Natural killer cell (primary cell): ENCODE data around the gene RAB30. TPM values are rescaled to one million over a fixed set of nuclear protein-coding genes. Genes with fewer than 3 reads are reported as not detected.

ENCODE experiments used
- ATAC-seq, 3 donors: fragments of 150-1000 bp in 2 of 3; fragments of 200-7000 bp in 1 of 3; cut with Tn5 transposase; 1 replicate in 1 of 3; 2 replicates in 2 of 3; pipeline ENCODE4 v1.10.0; 2021; ENCODE audit warnings: mild to moderate bottlenecking in 2 of 3, moderate library complexity in 2 of 3
- DNase-seq, 2 donors: peaks; one replicate each; pipeline versions ENCODE4 v3.0.0 to v3.0.0-alpha.2; 2013 to 2021; ENCODE audit warnings: mixed read lengths in 1 of 2
- H3K27ac ChIP-seq: one replicate; pipeline ENCODE4 v1.5.1; 2013; ENCODE audit warnings: mild to moderate bottlenecking, low read length
- H3K27me3 ChIP-seq: one replicate; pipeline ENCODE4 v1.6.1; 2013; ENCODE audit warnings: low read length; ENCODE audit not compliant: control insufficient read depth, insufficient read depth
- H3K36me3 ChIP-seq: one replicate; pipeline ENCODE4 v1.6.1; 2013; ENCODE audit warnings: low read length; ENCODE audit not compliant: control insufficient read depth, insufficient read depth
- H3K4me1 ChIP-seq: one replicate; pipeline ENCODE4 v1.6.1; 2013; ENCODE audit warnings: low read length; ENCODE audit not compliant: control insufficient read depth, insufficient read depth
- H3K4me3 ChIP-seq: one replicate; pipeline ENCODE4 v1.5.1; 2013; ENCODE audit warnings: low read length
- H3K9me3 ChIP-seq: one replicate; pipeline ENCODE4 v1.6.1; 2013; ENCODE audit warnings: low read length; ENCODE audit not compliant: control insufficient read depth, insufficient read depth
- H3K27ac Mint-ChIP-seq, 2 donors: one replicate each; pipeline ENCODE4 v1.8.0; 2022; ENCODE audit warnings: mild to moderate bottlenecking in 2 of 2, mixed read lengths in 2 of 2, moderate library complexity in 1 of 2
- H3K27me3 Mint-ChIP-seq, 2 donors: one replicate each; pipeline ENCODE4 v1.8.0; 2022; ENCODE audit warnings: low read depth in 2 of 2, mixed read lengths in 2 of 2
- H3K36me3 Mint-ChIP-seq: one replicate; pipeline ENCODE4 v1.8.0; 2022; ENCODE audit warnings: mixed read lengths
- H3K4me1 Mint-ChIP-seq, 2 donors: one replicate each; pipeline ENCODE4 v1.8.0; 2022; ENCODE audit warnings: mixed read lengths in 2 of 2
- H3K4me3 Mint-ChIP-seq: one replicate; pipeline ENCODE4 v1.8.0; 2022; ENCODE audit warnings: mild to moderate bottlenecking, moderate library complexity, mixed read lengths
- H3K9me3 Mint-ChIP-seq, 2 donors: one replicate each; pipeline ENCODE4 v1.8.0; 2022; ENCODE audit warnings: mixed read lengths in 2 of 2
- WGBS: methylation state at CpG from one replicate; pipeline ENCODE4 v1.1.7; 2013; ENCODE audit warnings: missing lambda C conversion rate; ENCODE audit not compliant: insufficient coverage; 5-methylcytosine and 5-hydroxymethylcytosine counted together
- intact Hi-C: fragments of 100-400 bp; cut with micrococcal nuclease; formaldehyde crosslinking; loops from one replicate; pipeline ENCODE4 v1.14.2; 2022
- total RNA-seq, 4 donors: library from RNA; stranded (reverse); fragments of 120-200 nt in 1 of 4; gene quantifications; one replicate each; pipeline versions ENCODE4 v1.2.3 to v1.2.4, GENCODE V29; 2013 to 2022
- TF ChIP-seq, protein P1 (sequence below): fragments of 200-600 bp; IDR thresholded peaks from one replicate; pipeline ENCODE4 v1.8.0; 2022; ENCODE audit warnings: antibody characterized with exemption

The RAB30 gene
- total RNA-seq, 3 donors from 2014 or later (not counting 1 experiment from before 2014, with no cell fraction given), result 10.2 to 23.3 (median 20.5) TPM

DNA sequence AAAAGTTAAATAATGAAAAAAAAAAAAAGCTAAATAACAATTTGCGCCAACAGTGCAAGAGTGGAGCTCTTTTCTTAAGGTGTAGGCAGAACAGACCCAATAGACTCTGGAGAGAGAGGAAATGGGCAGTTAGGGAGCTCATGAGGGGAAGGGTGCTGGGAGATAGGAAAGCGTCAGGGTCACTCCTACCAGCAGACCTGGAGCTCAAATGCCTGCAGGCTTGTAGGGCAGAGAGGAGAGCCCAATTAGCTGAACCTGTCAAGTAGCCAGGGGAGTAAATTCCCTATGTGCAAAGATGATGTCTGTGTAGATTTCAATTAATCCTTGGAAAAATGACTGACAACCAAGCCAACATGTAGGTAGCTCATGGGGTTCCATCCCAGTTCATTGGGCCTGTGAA, 73.0 kb downstream of the RAB30 start:
- Mint-ChIP-seq H3K27me3 (no peaks in the 10 kb centered on the region), H3K36me3 (no peaks in the 10 kb centered on the region), H3K27ac (no peak overlapping the region), H3K9me3 (no peaks in the 10 kb centered on the region), H3K4me3 (no peak overlapping the region), H3K4me1 (peaks cover 11 to 16% of the 10 kb centered on the region in 2 donors)
- DNase-seq, result no peak
- no peaks in the 10 kb centered on the region for H3K27me3 ChIP-seq
- TF ChIP-seq, protein P1, sequence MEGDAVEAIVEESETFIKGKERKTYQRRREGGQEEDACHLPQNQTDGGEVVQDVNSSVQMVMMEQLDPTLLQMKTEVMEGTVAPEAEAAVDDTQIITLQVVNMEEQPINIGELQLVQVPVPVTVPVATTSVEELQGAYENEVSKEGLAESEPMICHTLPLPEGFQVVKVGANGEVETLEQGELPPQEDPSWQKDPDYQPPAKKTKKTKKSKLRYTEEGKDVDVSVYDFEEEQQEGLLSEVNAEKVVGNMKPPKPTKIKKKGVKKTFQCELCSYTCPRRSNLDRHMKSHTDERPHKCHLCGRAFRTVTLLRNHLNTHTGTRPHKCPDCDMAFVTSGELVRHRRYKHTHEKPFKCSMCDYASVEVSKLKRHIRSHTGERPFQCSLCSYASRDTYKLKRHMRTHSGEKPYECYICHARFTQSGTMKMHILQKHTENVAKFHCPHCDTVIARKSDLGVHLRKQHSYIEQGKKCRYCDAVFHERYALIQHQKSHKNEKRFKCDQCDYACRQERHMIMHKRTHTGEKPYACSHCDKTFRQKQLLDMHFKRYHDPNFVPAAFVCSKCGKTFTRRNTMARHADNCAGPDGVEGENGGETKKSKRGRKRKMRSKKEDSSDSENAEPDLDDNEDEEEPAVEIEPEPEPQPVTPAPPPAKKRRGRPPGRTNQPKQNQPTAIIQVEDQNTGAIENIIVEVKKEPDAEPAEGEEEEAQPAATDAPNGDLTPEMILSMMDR, result no peak
- H3K9me3 ChIP-seq, result no peaks in the 10 kb centered on the region
- H3K4me3 ChIP-seq, result no peak overlapping the region
- H3K36me3 ChIP-seq, result no peaks in the 10 kb centered on the region
- H3K4me1 ChIP-seq, result no peaks in the 10 kb centered on the region
- intact Hi-C loops, result no loop called here
- WGBS, result 97% methylated on average over 2 of the region's 2 CpGs
- no peak overlapping the region for H3K27ac ChIP-seq
- ATAC-seq, result no peak

DNA sequence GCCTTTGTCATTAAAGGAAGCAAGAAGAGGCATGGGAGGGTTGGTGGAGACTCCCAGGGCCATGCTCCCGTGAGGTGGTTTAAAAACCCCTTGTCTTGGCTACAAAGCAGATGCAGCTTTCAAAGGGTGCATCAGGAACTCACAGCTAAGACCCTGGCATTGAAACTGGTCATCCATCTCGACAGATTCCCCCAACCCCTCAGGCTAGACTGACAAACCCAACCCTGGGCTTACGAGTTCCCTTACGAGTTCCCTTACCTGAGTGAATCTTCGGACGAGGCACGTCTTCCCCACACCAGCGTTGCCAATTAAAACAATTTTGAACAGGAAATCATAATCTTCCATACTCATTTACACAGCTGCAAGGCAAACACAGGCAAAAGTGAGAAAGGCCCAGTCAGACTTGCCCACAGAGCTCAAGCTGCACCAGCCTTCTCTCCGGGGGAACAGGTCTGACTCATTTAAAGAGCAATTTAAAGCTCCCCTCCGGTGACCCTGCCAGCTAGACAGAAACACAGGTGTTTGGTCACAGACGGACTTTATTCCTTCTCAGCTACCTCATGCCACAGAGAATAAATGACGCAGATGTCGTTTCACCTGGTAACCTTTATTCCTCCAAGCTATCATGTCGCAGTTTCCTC, 74.6 kb downstream of the RAB30 start:
- DNase-seq (no peak), ATAC-seq (no peak)
- no peak overlapping the region for H3K27ac Mint-ChIP-seq
- Histone ChIP-seq H3K4me3 (no peak overlapping the region), H3K36me3 (peaks cover 2% of the 10 kb centered on the region), H3K27me3 (no peaks in the 10 kb centered on the region), H3K27ac (no peak overlapping the region), H3K9me3 (no peaks in the 10 kb centered on the region), H3K4me1 (no peaks in the 10 kb centered on the region)
- H3K4me3 Mint-ChIP-seq, result no peak overlapping the region
- intact Hi-C loops, result no loop called here
- no peaks in the 10 kb centered on the region for H3K9me3 Mint-ChIP-seq
- WGBS, result 83% methylated on average over 14 of the region's 14 CpGs
- H3K36me3 Mint-ChIP-seq, result no peaks in the 10 kb centered on the region
- no peaks in the 10 kb centered on the region for H3K27me3 Mint-ChIP-seq
- peaks cover 11 to 16% of the 10 kb centered on the region in 2 donors for H3K4me1 Mint-ChIP-seq
- TF ChIP-seq, protein P1, result no peak

DNA sequence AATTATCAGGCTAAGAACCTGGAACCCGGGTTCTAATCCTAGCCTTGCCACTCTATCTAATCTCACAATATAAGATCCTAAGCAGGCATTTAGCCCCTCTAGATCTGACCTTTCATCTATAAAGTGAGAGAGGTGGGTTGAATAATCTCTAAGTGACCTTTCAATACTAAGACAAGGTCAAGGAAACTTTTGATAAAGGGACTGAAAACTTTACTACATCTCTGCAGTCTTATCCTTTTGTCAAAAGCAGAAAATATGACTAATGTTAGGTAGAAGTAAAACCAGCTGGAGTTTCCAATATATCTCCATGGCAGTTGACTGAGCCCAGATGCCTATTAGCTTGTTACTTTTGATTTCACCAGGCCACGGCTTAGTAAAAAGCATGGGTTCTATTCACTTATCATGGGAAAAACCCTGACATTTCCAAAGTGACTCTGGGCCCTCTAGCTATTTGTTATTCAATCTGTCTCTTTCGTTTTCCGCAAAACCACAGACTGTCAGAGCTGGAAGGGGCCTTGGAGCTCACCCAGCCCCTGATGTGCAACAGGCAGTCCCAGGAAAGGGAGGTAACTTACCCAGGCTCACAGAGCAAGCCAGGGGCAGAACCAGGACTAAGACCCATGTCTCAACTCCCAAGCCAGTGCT, 75.8 kb downstream of the RAB30 start:
- H3K9me3 ChIP-seq, result no peaks in the 10 kb centered on the region
- Mint-ChIP-seq H3K27me3 (no peaks in the 10 kb centered on the region), H3K4me3 (no peak overlapping the region), H3K9me3 (no peaks in the 10 kb centered on the region), H3K4me1 (peaks cover 11 to 16% of the 10 kb centered on the region in 2 donors), H3K27ac (no peak overlapping the region), H3K36me3 (no peaks in the 10 kb centered on the region)
- H3K27ac ChIP-seq, result no peak overlapping the region
- intact Hi-C loops, result no loop called here
- ATAC-seq (no peak), DNase-seq (peak in 1 of 2 donors; percentile 13)
- H3K4me3 ChIP-seq, result no peak overlapping the region
- TF ChIP-seq, protein P1, result no peak
- no peaks in the 10 kb centered on the region for H3K4me1 ChIP-seq
- WGBS, result 60% methylated on average over 3 of the region's 4 CpGs
- no peaks in the 10 kb centered on the region for H3K27me3 ChIP-seq
- peaks cover 2% of the 10 kb centered on the region for H3K36me3 ChIP-seq
